HG02759 (cell line): ENCODE measurements around the gene FAM81A.
"Not testable (repeated sequence)": the region's sequence is repeated elsewhere in the genome, so short reads cannot be mapped to it uniquely, and the experiment has no call there.

ENCODE experiments used
- ATAC-seq: cut with Tn5 transposase; IDR thresholded peaks from one replicate; pipeline ENCODE4 v1.9.1; 2021; ENCODE audit warnings: mild to moderate bottlenecking, moderate library complexity; ENCODE audit not compliant: unreplicated experiment

Gene FAM81A

GRCh38 chr15:59420986-59421618, 16.9 kb upstream of the FAM81A start:
- ATAC-seq: no peak

GRCh38 chr15:59424616-59425015, 13.4 kb upstream of the FAM81A start:
- ATAC-seq: no peak

- ATAC-seq: not testable (repeated sequence)
These were observed 9.1 kb upstream of the FAM81A start for GRCh38 chr15:59428898-59429297.

- no peak for ATAC-seq
These were observed 5.6 kb upstream of the FAM81A start for GRCh38 chr15:59432389-59432788.

DNA sequence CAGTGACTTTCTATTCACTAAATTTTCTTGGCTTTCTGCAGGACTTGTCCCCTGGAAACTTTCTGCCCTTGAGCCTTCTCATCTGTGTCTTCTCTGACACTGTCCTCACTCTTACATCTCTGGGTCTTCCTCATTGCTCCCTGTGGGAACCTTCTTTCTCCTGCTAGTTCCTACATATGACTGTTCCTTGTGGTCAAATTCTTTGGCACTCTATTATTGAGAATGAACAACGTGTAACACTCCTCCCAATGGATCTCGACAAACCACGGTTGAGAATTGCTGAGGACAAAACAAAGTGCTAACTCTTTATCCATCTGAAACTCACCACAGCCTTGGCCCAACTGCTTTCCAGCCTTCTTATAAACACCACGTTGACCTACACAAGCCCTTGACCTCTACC, 3.5 kb upstream of the FAM81A start:
- ATAC-seq: no peak

DNA sequence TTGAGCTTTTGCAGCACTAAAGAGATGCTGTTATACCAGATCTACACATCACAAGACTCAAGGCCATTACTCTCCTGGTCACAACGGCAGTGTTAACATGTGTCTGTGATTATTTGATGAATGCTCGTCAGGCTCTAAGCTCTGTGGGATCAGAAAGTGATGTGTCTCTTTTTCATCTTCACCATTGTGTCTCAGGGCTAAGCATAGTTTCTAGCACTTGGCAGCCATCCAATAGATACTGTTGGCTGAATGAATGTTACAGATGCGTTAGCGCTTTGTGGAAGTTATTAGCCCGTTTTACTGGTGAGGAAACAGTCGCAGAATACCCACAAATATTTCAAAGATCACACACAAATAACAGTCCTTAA, 1.2 kb upstream of the FAM81A start:
- no peak for ATAC-seq

GRCh38 chr15:59437142-59437816, 707 bp upstream of the FAM81A start:
- no peak for ATAC-seq

GRCh38 chr15:59438625-59439290, 772 bp downstream of the FAM81A start:
- no peak for ATAC-seq

DNA sequence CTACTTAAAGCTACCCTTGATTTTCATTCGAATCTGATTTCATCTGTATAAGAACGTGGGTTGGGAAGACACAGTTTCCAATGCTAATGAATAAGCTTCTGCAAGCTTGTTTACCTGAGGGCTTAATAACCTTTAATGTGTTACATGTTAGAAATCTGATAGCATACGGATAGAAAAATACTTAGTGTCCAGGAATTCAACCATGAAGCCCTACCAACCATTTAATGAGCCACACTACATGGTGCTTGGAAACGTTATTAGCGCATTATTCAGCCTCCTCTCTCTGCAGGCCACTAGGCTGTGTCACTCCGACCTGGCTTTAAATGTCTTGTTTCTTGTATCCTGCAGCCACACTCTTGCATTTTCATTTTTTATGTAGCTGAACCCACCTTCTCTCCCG, 1.6 kb downstream of the FAM81A start:
- ATAC-seq: no peak

- ATAC-seq: peak; percentile 50
These were observed 5.5 kb downstream of the FAM81A start for GRCh38 chr15:59443341-59444072.

DNA sequence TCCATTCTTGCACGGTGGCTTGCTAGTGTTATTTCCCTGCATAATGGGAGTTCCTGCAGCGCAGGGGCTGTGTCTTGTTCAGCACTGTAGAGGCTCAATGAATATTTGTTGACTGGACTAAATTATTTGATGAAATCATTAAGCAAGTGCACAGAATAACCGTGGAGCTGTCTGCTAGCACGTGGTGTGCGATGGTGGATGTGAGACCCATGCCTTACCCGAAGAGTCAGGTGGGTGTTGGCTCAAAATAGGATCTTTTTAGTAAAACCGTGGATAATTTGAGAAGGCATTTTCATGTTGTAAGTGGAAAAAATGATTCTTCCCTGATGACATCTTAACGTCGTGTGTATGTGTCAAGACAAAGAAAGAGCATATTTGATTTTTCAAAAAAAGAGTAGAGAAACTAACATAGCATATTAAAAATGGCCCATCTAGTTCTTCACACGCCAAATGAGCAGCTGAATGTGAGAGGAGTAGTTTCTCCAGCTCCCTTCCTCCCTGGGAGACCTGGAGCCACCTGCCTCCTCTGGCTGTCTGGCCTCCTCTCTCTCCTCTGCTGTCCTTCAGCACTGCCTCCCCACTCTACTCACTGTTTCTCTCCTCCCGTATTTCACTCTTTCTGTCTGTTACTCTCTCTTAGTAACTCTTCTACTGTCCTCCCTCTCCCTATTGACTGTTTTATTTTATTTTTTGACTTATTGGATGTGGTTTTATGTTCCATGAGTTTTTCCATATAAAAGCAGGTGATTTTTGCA, 6.3 kb downstream of the FAM81A start:
- ATAC-seq: no peak

GRCh38 chr15:59444980-59445545, 7.1 kb downstream of the FAM81A start:
- ATAC-seq: no peak

GRCh38 chr15:59446232-59446957, 8.4 kb downstream of the FAM81A start:
- no peak for ATAC-seq

GRCh38 chr15:59447367-59447766, 9.4 kb downstream of the FAM81A start:
- no peak for ATAC-seq

GRCh38 chr15:59448871-59449270, 10.9 kb downstream of the FAM81A start:
- no peak for ATAC-seq

GRCh38 chr15:59453474-59454215, 15.7 kb downstream of the FAM81A start:
- ATAC-seq: no peak

GRCh38 chr15:59456114-59456513, 18.1 kb downstream of the FAM81A start:
- ATAC-seq: no peak

DNA sequence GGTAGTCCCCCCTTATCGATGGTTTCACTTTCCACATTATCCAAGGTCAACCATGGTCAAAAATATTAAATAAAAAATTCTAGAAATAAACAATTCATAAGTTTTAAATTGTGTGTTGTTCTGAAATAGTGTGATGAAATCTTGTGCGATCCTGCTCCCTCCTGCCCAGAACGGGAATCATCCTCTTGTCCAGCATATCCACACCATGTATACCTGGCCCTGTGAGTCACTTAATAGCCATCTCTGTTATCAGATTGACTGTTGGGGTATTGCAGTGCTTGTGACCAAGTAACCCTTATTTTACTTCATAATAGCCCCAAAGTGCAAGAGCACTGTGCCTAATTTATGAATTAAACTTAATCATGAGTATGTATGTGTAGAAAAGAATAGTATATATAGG, 19.1 kb downstream of the FAM81A start:
- no peak for ATAC-seq

- ATAC-seq: no peak
These were observed 23.5 kb downstream of the FAM81A start for GRCh38 chr15:59461521-59461920.
